NCI-H345 (cell line): ENCODE data around the gene SULT4A1.
"Not testable (repeated sequence)": the region's sequence is repeated elsewhere in the genome, so short reads cannot be mapped to it uniquely, and the experiment has no call there.

ENCODE experiments used
- DNase-seq: peaks from one replicate; lab custom pipeline; 2025; lab: John Stamatoyannopoulos, UW

The SULT4A1 gene

DNA sequence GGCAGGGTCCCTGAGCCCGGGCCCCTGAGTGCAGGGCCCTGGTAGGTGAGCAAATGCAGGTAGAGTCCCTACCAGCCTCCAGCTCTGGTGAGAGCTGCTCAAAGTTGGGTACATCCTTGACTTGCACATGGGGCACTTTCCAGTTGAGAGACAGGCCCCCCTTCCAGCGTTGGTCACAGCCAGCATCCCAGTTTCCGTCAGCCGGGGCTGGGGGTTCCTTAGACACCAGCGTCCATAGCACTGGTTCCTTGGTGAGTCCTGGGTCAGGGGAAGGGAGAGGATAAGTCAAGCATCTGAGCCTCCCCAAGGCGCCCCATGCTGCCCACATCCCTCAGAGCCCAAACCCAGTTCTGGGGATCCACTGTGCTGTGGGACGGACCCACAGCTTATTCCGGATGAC, 23.9 kb upstream of the SULT4A1 start:
- no peak for DNase-seq

DNA sequence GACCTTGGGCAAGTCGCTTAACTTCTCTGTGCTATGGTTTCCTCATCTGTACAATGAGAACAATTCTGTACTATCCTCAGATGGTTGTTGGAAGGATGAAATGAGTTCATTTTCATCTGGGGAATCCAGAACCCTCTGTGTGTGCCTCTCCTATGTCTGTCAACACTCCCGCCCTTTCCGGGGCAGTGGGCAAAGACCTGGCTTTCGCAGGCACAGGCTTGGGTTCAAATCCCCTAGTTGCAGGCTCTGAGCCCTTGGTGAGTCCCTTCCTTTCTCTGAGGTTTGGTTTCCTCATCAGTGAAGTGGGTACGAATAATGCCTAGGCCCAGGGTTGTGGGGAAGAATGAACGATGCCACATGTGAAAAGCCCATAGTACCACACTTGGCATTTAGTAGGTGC, 23.5 kb upstream of the SULT4A1 start:
- DNase-seq, result no peak

DNA sequence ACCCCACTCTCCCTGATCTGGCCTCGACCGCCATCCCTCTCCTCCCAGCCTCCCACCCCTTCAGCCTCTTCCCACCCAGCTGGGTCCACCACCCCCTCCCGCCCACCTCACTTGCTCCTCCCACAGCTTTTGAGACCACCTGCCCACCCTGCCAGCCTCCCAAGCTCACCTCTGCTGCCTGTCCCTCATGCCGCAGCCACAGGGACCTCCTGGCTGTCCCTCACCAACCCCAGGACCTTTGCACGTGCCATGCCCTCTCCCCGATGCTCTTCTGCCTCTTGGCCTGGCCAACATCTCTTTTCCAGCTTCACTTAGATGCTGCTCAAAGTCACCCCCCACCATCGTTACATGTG, 23.0 kb upstream of the SULT4A1 start:
- DNase-seq, result no peak

DNA sequence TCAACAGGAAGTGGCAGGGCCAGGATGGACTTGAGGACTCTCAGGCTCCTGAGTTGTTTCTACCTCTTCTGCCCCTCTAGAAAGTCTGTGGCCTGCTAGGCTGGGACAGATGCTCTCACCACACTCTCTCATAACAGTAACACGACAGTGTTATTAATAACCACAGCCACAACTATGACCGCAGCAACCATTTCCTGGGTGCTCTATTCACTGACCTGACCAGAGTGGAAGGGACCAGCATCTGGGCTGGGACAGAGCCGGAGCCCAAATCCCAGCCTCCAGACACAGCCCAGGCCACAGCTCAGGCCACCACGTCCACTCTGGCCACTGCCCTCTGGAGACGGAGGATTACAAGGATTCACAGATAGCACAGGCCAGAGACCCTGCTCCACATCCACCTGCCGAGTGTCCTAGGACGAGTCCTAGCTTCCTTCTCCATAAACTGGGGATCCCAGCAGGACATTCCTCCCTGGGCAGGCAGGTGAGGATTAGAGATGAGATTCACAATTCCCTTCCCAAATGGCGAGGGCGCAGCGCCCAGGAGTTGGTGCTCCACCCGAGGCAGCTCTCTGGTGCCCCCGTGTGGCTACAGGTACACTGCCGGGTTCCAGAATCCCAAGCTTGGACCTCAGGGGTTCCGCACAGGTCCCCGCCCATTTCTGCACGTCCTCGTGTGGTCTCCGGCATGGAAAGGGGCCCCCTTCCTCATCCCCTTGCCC, 22.4 kb upstream of the SULT4A1 start:
- peak; percentile 25 for DNase-seq

DNA sequence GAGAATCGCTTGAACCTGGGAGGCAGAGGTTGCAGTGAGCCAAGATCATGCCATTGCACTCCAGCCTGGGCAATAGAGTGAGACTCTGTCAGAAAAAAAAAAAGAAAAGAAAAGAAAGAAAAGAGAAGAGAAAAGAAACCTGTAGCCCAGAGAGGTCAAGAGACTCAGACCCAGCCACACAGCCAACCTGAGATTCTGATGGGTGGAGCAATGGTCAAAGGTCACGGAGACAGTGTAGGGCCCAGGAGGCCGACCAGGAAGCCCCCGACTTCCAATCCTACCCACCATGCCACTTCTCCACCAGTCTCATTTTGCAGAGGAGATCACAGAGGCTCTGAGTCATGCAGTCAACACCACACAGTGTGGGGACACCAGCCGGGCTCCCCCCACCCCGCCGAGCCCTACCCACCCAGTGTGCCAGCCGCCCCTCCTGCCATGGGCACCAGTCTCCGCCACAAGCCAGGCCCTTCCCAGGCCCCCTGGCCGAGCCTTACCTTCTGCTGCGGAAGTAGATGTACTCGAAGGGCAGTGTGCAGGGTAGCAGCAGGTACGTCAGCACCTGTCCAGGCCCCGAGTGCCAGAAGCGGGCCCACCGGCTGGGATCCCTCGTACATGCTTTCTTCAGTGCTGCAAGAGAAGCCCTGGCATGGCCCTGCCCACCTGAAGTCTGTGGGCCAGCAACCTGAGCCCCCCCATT, 21.6 kb upstream of the SULT4A1 start:
- no peak for DNase-seq

DNA sequence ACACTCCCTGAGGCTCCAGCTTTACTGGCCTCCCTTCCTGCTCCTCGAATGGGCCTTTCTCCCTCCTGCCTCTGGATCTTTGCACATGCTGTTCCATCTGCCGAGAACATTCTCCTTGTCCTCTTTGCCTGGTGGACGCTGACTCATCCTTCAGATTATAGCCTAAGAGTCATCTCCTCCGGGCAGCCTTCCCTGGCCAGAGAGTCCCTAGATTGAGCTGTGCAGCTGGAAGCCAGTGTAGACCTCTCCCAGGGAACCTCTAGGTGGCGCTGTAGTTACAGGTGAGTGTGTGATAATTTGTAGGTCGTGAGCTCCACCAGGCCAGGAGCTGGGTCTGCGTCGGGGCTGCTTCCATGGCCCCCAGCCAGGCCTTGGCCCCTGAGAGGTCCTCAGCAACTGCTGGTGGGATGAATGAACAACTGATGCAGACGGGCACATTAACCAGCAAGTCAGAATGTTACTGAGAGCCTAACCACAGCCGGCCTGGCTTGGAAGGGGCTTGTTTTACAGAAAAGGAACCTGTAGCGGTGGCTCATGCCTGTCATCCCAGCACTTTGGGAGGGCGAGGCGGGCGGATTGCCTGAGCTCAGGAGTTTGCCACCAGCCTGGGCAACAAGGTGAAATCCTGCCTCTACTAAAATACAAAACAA, 20.8 kb upstream of the SULT4A1 start:
- DNase-seq, result peak; percentile 55

DNA sequence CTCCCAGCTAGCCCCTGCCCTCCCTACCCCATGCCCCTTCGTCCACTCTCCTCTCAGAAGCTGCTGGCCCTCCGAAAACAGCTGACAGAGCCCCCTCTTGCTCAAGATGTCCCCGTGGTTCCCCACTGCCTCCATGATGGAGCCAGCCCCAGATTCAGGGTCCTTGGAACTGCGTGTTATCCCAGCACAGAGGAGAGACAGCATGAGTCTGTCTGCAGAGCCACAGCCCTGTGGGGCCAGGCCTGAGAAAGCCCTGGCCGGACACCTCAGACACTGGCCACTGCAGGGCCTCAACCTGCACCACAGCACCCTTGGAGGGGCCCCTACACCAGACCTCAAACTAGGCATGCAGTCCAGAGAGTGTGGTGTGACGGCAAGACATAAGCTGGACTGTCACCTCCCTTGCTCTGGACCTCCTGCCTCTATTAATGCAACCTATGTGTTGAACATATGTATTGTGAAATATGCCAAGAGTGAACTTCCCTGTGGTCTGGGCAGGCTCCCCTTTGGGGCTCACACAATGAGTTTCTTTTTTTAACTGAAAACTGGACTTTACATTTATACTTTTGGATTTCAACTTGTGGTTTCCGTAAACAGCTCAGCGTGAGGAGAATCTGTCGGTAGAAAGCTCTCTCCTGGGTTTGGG, 19.9 kb upstream of the SULT4A1 start:
- no peak for DNase-seq

DNA sequence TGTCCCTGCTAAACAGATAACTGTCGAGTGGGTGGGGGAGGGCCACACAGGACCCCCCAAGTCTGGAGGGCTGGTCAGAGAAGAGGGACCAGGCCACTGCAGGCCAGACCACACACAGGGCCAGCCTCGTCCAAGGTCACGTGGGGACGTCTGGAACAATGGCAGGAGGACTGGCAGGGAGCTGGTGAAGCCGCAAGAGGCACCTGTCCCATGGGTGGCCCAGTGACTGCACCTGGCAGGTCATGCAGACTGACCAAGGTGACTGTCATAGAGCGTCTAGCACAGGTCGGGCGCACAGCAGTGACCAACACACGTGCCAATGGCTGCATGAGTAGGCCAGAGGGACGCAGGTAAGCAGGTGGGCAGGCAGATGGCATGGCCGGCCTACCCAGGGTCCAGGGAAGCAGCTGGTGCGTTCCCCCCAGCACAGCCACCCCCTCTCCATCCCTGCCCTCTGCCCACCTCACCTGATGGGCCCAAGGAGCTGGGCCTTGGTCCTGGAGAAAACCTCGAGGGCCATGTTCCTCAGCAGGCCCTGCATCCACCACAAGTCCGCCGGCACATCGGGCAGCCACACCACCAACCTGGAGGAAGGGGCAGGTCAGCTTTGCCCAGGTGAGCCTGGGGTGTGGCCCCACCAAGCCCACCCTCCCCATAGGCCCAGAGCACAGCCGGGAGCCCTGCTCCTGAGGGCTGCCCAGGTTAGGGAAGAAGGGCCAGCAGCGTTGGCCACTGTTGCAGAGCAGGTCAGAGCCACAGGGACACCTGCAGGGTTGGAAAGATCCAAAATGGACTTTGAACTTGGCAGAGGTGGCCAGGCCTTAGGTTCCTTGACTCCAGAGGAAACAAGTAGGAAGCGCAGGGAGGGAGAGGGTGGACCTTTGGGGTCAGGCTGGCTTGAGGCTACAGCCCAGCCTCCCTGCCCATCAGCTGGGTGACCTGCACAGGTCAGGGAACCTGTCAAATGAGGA, 19.1 kb upstream of the SULT4A1 start:
- no peak for DNase-seq

DNA sequence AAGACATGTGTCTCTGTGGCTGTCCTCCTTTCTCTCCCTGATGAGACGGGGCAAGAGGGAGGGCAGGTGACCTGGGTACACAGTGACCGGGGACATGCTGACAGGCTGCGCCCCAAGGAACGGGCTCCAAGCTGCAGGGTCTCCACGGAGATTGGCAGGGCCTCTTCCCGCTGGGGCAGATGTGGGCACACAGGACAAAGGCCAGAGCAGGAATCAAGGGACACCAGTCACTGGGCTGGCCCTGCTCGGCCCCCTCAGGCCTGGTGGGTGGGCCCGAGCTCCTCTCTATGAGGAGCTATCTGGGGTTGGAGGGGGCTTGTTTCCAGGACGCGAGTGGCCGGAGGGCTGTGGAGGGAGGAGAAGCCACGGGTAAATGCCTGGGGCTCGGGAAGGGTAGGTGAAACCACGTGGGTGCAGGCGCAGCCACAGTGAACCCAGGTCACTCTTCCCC, 18.3 kb upstream of the SULT4A1 start:
- DNase-seq, result no peak

DNA sequence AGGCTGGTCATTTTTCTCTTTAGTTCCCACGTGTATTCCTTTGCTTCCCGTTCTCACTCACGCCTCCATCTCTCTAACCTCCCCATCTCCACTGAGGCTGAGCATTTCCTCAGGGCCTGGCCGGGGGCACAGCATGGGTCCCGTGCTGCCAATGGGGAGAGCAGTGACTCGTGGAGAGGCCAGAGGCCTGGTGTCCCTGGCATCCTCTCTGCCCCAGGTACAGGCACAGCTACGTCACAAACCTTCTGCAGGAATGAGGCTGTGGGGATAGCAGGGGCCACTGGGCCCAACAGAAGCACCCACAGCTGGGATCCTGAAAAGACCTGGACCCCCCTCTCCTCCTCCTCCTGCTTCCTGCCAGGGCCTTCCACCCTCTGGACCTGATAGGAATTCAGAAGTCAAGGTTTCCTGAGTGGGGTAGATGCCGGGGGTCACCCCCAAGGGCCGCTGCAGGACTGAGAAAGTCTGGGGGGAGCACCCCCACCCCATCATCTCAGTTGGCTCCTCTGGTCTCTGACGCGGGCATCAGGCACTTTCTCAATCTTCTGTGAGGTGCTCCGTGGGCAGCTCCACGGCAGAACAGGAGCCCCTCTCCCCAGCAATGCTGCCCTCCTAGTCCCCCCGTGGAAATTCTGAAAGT, 17.7 kb upstream of the SULT4A1 start:
- DNase-seq, result no peak

DNA sequence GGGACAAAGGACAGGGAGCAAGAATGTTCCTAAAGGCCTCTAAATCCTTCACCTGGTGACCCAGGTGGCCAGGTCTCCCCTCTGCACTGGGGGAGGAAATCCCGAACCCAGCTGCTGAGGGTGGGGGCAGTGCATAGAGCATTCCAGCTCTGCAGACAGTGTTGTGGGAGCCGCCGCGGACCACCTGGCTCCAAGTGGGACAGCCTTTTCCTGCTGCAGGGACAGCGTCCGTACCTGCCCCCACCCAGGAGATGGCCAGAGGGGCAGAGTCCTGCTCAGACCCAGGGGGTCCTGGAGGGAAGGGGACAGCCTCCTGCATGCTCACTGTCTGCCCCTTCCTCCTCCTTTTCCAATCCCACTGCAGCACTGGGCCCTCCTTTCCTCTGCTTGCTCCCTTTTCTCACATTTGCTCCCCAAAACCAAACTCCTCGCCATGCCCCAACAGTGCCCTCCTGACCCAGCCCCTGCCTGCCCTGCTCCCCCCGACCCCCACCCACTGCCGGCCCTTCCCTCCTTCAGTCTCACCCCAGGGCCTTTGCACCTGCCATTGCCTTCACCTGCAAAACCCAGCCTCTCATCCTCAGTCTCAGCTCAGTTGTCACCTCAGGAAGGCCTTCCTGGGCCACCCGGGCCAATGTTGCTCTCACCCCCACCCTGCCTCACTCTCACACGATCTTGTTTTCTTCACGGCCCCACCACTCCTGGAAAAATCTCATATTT, 16.7 kb upstream of the SULT4A1 start:
- DNase-seq, result no peak

DNA sequence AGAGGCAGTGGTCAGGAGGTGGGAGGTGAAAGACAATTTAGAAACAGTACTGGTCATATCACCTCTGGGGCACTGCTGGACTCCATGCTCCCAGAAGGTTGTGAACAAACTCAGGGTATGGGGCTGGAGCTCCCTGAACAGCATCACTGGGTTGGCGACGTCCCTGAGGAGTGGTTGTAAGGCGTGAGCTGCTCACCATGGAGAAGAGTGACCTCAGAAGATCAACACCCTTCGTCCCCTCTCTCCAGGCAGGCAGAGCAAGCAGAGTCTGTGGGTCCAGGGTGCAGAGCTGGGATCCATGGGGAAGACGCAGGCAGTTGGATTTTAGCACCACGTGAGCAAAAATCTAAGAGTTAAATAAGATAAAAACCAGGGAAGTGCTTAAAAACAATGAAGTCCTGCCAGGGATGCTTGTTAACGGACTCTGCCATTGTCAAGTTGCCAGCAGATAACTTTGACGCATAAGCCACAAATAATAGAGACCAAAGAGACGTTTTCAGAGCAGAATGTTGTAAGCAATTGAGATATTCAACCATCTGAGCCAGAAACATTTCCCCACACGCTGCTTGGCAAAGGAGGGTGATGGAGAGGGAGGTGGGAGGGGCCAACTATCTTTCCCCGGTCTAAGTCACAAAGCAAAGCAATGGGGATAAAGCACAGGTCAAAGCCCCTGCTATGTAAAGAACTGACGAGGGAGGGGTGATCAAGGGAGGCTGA, 15.9 kb upstream of the SULT4A1 start:
- DNase-seq, result no peak

DNA sequence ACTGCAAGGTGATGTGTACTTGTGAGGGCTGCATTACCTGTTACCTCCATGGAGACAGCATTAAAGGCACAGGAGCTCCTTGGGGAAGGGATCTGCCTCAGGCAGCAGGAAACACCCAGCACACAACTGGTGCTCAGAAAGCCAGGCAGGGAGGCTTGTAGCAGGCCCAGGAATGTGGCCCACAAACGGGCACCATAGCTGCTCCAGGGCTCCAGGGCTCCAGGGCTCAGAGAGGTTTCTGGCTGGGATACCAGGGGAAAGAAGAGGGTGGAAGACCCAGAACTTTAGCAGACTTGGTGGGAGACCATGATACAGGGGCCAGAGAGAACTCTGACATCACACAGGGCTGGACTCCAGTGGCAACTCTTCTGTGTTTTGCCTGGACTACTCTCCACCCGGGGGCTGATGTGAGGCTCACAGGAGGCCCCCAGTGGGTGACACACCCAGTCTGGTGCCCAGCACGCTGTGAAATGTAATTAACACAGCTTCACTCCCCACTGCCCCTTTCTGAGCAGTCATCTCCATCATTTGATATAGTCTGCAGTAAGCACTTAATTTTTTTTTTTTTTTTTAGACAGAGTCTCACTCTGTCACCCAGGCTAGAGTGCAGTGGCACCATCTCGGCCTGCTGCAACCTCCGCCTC, 14.7 kb upstream of the SULT4A1 start:
- no peak for DNase-seq

DNA sequence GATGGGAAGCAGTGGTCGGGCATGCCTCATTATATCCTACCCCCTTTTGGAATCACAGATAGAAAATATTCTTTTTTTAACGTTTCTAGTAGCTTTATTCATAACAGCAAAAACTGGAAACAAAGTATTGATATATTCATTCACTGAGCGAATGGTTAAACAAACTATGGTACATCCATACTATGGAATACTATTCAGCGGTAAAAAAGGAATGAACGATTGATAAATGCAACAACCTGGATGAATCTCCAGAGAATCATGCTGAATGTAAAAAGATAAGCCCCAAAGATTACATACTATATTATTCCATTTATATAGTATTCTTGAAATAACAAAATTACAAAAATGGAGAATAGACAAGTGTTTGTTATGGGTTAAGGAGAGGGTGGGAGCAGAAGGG, 7.5 kb upstream of the SULT4A1 start:
- DNase-seq, result no peak

DNA sequence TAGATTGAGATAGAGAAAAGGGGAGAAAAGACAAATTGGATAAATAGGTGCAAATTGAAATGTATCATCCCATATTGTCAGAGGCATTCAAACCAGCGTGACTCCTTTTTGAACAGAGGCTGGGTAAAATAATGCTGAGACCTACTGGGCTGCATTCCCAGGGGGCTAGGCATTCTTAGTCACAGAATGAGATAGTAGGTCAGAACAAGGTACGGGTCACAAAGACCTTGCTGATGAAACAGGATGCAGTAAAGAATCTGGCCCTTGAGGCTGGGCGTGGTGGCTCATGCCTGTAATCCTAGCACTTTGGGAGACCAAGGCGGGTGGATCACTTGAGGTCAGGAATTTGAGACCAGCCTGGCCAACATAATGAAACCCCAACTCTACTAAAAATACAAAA, 6.7 kb upstream of the SULT4A1 start:
- DNase-seq, result not testable (repeated sequence)

DNA sequence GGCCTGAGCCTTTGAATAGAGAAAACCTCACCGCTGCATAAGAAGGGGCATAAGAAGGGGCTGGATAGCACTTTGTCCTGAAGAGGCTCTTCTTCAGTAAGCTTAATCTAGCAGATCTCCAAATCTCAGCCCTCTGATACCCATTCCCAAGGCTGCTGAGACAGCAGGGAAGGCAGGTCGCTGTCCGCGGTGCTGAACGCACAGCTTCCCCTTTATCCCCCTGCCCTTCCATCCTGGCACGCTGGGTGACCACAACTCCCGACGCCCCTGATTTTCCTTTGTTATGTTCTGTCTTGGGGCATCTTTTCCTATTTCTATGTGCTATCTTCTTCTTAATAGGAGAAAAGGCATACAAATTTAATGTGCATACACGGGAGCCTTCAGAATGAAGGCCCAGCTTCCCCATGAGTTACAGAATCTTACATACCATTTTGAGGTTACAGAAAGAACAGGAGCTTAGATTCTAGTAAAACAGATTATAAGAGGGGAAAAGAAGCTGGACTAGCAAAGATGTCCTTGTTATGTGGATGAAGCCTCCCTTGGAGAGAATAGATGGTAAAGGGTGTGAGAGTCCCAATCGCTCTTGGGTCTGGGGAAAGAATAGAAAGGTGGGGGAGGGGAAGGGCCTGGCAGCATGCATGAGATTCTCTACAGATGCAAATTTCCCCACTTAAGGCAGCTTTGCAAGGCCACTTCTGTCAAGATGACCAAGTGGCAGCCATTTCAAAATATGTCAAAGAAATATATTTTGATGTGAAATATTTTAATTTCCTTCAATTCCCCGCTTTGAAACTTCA, 5.7 kb upstream of the SULT4A1 start:
- no peak for DNase-seq

DNA sequence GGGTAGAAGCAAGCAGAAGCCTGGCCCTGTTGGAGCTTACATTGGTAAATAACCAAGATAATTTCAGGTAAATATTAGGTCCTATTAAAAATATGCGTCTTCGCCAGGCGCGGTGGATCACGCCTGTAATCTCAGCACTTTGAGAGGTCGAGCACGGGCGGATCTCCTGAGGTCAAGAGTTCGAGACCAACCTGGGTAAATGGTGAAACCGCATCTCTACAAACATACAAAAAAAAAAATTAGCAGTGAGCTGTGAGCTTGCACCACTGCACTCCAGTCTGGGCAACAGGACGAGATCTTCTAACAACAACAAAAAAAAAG, 529 bp upstream of the SULT4A1 start:
- DNase-seq, result no peak

DNA sequence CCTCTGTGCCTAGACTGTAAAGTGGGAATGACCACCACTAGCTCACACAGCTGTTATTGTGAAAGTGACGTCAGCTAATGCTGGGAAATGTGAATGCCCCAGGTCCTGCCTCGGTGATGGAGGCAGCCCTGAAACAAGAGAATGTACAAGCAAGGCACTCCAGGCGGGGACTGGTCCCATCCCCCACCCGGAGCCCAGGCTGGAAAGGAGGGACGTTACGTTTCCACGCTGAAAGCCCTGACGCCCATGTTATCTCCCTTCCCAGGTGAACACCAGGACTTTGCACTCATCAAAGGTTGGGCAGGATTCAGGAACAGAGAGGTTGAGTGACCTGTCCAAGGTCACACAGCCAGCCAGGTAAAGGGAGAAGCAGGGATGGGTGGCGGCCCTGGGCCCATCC, 784 bp downstream of the SULT4A1 start:
- DNase-seq, result no peak

DNA sequence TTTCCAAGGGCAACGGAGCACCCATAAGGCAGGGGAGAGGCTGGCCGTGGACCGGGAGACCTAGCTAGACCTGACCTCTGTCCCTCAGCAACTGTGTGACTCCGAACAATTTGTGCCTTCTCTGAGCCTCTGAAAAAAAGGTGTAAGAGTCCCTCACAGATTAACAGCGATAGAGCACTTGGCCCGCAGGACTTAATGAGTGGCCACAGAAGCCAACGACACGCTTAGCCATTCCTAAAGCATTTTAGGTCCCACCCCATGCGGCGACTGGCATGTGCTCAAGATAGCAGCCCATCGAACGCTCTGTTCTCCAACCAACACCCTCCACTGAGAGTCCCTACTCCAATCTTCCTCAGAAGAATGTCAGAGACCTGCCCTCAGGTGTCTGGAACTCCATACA, 1.5 kb downstream of the SULT4A1 start:
- no peak for DNase-seq
